Mesenteric fat pad (tissue), 1 donor: ENCODE data around the gene RYR3. TPM values are rescaled to one million over a fixed set of nuclear protein-coding genes. Genes with fewer than 3 reads are reported as not detected.

Experiments
- DNase-seq: peaks from one replicate; pipeline ENCODE4 v3.0.0-alpha.2; 2020; ENCODE audit warnings: low spot score
- total RNA-seq: library from RNA; stranded (reverse); fragmentation: NEBNext Ultra II Directional; extraction: Animal tissue kit (Norgen Biotek cat#: 25700); gene quantifications from one replicate; pipeline ENCODE4 v1.2.1, GENCODE V29; 2021
- donor health status: DM: yes; HTN: yes; CAD: no.

RYR3 gene
- total RNA-seq, 1 donor from 2014 or later = 0.48 TPM

DNA sequence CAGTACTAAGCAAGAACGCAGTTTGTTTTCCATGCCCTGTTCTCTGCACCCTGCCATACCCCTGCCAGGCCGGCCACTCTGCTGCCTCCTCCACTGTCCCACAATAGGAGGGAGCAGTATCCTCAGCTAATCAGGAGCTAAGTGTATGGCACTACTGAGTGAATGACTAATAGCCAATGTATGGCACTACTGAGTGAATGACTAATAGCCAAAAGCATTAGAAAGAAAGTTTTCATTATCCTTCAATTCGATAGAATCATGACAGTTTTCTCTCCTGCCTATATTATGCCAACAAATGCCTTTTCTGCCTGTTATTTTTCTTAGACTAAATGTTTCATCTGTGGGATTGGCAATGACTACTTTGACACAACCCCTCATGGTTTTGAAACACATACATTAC lies 550.0 kb downstream of the RYR3 start:
- DNase-seq = no peak

DNA sequence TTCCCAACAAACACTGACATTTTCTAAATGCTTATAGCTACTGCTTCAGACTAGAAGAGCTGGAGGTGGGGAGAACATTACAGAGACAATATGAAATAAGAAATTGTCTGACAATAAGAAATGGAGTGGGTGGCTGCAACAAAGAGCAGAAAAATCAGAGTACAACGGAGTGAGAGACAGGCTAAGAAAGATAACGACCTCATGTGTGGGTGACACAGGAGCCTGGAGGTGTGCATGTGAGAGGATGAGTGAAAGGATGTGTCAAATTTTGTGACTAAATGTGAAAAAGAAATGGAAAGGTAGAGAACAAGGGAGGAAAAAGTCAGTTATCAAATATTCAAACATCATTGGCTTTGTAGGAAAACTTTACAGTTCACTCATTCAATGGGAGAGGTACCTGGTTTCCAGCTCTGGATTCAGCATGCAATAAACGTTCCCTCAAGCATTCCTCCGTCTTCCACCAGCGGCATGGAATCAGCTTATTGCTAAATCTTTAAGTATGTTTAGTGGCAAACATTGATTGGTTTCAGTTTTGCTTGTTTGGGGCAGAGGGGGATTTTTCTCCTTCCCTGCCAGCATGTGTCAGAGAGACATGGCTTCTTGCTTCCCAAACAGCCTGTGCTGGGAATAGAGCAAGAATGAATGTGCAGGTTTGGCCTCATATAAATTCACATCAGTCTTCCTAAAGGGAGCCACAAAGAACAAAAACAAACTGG lies 553.8 kb downstream of the RYR3 start:
- no peak for DNase-seq

DNA sequence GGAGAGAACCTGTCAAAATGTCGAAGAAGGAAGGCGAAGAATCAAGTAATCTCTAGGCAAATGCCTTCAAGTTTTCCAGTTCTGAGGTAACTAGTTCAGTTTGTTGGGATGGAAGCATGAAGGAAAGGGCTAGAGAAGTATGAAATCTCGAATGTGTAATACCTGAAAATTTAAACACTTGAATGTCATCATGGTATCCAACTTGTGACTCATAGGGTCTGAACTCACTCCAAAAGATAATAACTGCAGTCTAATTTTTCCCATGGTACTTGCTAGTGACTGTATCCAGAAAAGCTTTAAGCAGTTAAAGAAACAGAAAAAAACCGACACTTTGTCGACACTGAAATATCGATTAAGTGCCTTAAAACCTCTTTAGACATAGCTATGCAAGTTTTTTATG lies 554.6 kb downstream of the RYR3 start:
- DNase-seq = no peak

DNA sequence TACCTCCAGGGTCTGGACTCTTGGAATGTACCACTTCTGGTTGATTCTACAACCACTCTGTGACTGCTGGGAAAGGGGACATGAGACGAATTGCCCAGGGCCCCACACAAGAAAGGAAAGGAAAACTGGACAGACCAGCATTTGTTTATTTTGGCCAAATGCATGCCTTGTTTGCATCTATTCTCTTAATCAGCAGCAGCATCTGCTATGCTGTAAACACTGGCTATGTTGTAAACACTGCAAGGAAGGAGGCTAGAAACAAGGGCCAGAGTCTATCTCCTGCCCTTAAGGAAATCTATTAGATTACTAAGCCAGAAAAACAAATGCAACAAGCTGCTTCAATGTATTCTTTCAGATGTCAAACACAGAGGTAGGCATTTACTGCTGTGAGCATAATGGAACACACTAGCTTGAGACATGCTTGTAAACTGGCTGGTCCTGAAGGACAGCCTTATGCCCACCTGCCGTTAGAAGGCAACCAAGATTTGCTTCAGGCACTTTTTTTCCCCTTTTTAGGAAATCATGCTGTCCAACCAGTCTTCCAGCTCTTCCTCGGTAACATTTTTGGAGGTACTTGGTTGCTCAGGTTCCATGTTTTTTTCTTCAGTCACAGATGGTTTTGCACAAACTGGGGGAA lies 555.5 kb downstream of the RYR3 start:
- DNase-seq = no peak

DNA sequence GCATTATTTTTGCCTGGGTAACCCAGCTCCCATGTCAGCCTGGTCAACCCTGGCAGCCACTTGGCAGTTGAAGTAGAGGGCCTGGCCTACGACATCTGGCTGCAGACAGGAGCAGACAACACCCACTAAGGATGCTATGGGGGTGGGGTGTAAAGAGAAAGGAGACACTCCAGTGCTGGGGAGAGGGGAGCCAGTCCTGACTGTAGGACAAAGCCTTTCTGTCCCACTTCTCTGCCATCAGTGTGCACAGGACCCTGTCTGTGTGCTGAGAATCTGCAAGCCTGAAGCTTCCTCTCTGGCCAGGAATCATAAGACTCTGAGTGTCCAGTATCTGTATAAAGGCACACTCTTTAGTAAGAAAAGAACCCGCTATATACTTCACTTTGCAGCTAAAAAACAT lies 561.2 kb downstream of the RYR3 start:
- DNase-seq = no peak

DNA sequence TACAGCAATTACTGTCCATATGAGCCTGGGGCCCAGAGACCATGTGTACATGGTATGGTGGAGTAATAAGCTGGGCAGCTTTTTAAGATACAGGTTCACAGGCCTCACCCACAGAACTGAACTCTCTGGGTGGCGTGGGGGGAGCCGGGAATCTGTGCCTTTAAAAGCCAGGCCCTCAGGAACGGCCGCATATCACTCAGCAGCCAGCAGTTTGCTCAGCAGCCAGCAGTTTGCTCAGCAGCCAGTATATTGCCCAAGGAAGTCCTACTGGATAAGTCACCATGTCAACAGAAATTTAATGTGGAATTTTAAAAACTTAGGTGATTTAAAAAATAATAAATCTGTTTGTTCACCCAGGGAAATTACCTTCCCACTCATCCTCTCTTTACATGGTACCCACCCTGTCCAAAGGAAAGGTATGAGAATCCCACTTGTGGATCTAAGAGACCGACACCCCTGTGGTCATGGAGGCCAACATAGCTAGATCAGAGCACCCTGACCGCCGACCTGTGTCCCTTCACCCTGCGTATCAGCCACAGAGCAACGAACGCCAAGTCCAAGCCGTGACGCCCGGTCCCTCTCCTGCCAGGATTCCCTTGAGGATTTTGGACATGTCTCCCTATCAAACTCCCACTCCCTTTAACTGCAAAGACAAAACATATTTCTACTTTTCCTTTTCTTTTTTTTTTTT lies 561.8 kb downstream of the RYR3 start:
- no peak for DNase-seq

DNA sequence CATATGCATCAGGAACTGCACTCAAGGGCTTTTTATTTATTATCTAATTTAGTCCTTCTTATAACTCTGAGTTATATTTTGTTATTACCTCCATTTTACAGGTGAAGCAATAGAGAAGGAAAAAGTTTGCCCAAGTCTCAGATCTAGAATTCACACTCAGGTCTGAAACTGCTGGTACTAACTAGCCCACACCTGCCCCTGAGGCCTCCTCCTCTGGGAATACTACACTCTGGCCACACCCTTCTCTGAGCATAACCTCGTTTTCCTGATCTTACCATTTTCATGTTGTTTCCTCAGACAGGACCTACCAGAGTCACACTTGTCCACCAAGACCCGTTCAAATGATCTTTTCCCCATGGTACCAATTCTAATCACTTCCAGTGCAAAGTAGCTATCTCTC lies 563.4 kb downstream of the RYR3 start:
- no peak for DNase-seq

DNA sequence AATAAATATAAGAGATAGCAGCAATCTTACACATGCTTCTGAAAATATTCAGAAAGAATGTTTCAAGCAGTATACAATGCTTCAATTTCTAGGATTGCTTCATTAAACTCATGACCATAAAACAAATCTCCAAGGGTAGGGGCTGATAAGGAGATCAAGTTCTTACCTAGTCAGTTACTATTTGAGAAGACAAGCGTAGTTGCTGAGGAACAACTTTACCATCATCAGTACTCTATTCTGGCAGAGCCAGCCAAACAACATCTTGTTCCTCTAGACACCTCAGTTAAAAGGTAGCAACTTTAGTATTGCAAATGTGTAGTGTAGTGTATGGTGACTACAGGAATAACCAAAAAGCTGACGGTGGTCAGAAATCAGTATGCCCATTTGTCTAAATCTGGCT lies 572.2 kb downstream of the RYR3 start:
- no peak for DNase-seq

DNA sequence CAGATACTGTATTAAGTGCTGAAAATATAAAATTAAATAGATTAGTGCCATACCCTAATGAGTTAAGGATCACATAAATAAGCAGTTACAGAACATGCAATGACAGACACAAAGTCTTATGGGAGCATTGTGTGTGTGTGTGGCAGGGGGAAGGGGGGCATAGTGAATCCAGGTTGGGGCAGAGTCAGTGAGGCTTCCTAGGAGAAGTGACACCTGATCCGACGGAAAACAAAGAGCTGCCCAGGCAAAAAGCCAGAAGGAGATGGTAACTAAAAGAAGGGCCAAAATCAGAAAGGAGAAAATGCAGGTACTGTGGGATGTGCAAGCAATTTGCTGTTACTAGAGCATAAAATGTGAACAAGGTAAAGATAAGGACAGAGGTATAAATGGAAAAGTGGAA lies 577.4 kb downstream of the RYR3 start:
- DNase-seq = no peak

DNA sequence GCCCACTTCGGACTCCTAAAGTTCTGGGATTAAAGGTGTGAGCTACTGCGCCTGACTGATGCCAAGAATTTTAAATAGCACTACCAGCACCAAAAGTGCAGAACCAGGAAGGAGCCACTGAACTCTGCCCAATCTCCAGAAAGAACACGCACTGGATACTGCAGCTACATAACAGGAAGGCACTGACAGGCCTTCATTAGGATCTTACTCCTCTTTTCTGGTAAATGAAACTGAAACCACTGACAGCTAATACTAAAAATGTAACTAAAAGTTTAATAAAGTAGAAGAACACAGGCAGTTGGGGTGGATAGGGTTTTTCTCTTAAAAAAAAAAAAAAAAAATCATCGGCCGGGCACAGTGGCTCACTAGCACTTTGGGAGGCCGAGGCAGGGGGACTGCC lies 583.4 kb downstream of the RYR3 start:
- DNase-seq = no peak

DNA sequence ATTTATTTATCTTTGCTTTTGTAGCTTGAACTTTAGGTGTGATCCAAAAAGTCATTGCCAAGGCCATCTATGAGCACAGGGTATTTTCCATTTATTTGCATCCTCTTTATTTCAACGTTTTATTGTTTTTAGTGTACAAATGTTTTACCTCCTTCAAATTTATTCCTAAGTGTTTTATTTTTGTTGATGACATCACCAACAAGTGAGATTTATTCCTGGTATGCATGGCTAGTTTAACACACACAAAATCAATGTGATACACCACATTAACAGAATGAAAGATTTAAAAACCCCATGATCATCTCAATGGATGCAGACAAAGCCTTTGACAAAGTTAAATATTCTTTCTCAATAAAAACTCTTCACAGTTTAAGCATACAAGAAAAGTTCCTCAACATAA lies 591.3 kb downstream of the RYR3 start:
- no peak for DNase-seq

DNA sequence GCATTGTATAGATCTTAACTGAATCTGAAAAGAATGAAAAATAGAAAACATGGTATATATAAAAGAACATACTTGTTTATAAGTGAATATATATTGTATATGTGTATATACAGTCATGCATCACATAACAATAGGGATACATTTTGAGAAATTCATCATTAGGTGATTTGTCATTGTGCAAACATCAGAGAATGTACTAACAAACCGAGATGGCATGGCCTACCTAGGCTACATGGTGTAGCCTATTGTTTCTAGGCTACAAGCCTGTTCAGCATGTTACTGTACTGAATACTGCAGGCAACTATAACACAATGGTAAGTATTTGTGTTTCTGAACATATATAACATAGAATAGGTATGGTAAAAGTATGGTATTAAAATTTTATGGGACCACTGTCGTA lies 592.9 kb downstream of the RYR3 start:
- no peak for DNase-seq

DNA sequence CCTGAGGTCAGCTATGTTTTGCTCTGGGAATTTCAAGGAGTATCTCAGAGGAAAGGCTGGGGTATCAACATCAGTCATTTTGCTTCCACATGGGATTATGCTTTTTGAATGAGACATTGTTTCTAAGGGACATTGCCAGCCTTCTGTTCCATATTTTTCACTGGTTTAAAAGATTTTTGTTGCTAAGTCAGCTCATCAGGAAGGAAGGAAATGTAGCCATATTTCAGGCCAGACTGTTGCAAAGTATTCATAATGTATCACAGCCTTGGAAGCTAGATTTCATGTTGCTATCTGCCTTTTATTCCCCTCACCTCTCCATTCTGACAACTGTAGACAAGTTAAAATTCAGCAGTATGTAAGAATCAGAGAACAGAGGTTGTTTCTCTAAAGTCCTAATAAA lies 596.6 kb downstream of the RYR3 start:
- no peak for DNase-seq

DNA sequence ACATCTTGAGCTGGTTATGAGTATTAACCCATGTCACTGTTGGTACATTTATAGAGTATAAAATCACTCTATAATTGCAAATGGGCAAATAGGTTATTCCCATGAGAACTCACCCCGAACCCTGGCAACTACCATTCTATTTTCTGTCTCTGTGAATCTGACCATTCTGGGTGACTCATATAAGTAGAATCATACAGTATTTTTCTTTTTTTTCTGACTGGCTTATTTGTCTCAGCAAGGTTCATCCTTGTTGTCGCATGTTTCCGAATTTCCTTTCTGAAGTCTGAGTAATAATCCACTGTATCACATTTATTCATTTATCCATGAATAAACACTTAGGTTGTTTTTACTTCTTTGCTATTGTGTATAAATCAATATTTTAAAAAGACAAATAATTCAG lies 597.6 kb downstream of the RYR3 start:
- DNase-seq = no peak

DNA sequence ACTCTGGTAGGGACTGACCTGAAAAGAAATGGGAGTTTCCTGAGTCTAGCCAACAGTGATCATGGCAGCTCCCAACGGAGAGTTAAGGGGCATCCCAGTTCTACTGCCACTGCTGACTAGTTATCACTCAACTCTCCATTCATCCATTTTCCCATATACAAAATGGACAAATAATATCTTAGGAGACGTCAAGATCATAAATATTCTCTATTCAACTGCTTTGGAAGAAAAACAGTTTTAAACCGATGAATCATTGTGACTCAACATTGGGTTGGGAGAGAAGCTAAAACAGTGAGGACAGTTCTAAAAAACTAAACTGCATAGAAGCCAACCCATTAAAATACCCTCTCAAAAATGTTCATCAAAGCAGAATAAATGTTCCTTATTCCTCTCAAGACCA lies 600.0 kb downstream of the RYR3 start:
- DNase-seq = no peak

DNA sequence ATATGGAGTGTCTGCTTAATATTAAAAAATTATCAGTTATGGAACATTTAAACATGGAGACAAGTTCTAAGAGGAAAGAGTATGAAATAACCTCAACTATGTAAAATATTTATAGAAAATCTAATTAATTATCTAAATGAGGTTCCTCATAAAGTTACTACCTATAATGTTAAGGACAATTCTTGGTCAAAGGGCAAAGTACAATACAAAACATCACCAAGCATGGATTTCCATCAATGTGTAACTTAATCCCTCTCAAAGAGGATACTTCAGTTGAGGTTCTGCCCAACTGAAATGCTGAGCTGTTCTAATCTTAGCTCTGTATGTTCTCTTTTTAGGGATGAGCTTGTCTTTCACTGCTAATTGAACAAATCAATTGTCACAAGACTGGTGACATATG lies 601.6 kb downstream of the RYR3 start:
- DNase-seq = no peak

DNA sequence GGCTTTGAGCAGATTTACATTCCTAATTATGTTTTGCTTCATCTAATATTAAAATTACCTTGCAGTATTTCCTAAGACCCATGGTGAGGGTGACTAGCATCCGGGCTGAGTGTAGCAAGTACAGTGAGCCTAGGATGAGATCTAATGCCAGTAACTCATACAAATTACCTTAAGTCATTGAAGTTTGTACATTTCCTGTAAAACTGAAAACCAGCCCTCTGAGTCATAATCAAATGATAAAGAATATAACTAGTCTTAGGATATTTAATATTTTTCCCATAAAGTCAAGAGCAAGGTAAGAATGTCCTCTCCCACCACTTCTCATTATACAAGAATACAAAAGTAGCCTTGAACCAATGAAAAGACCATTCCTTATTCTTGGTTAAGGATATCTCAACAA lies 602.7 kb downstream of the RYR3 start:
- no peak for DNase-seq

Other genes with a start within 250 kb of the RYR3 start
- 37.1 TPM for gene FMN1, start 116.3 kb upstream of the RYR3 start, total RNA-seq